HepG2 (cell line): Measurements from ENCODE around the gene FAM234A. TPM values are rescaled to one million over a fixed set of nuclear protein-coding genes. Genes with fewer than 3 reads are reported as not detected.
A peak's percentile ranks its signal among the peaks of the same experiment; 100 is the strongest.

ENCODE experiments used
- ATAC-seq: fragments of 200-7000 bp; cut with Tn5 transposase; 3 replicates; pipeline ENCODE4 v1.9.1; 2020; ENCODE audit warnings: mild to moderate bottlenecking, moderate library complexity
- BruUV-seq: library from RNA; stranded (reverse); fragments of 400-500 nt; replicated peaks from 2 replicates; lab custom pipeline; 2021; lab: Mats Ljungman, UMichigan
- CTCF ChIA-PET: fragments of 300-600 bp; formaldehyde crosslinking; extraction: SDS; loops from one replicate; lab custom pipeline; 2021; ENCODE audit warnings: low total read pairs, inconsistent platforms, low intra/inter-chr PET ratio; lab: Yijun Ruan, JAX
- POLR2A ChIA-PET: fragments of 350-600 bp; sonication (Branson Sonifier 250); formaldehyde crosslinking; loops from one replicate; lab custom pipeline; 2020; ENCODE audit warnings: antibody characterized with exemption, inconsistent platforms; lab: Yijun Ruan, JAX
- DNase-seq: peaks from one replicate; pipeline ENCODE4 v3.0.0-alpha.2; 2015; ENCODE audit warnings: low spot score
- FAIRE-seq: peaks from 3 replicates; lab custom pipeline; 2011; peaks lifted over from hg19 to GRCh38; lab: Jason Lieb, UNC
- H2AFZ ChIP-seq: one replicate; pipeline ENCODE4 v1.6.1; 2011; ENCODE audit warnings: low read length, inconsistent platforms
- H3K27ac ChIP-seq: fragments of 300-600 bp; 3 replicates; pipeline ENCODE4 v1.8.0; 2011; ENCODE audit warnings: mixed run types, mild to moderate bottlenecking, mixed read lengths, low read length, inconsistent platforms; ENCODE audit not compliant: insufficient read depth; ENCODE audit errors: extremely low read length
- H3K27me3 ChIP-seq, 2 experiments: fragments of 200-600 bp in 1 of 2; 2 replicates in 1 of 2; 3 replicates in 1 of 2; pipeline versions ENCODE4 v1.6.0 to v1.8.0; 2011; ENCODE audit warnings: low read length in 2 of 2, mild to moderate bottlenecking in 2 of 2, moderate library complexity in 2 of 2, inconsistent platforms in 1 of 2; ENCODE audit not compliant: insufficient read depth in 2 of 2, control insufficient read depth in 1 of 2
- H3K36me3 ChIP-seq, 2 experiments: fragments of 200-600 bp in 1 of 2; replicated peaks in 1 of 2; 2 replicates in 1 of 2; 3 replicates in 1 of 2; pipeline versions ENCODE4 v1.5.1 to v1.8.0; 2011; ENCODE audit warnings: low read length in 2 of 2, inconsistent platforms in 1 of 2; ENCODE audit not compliant: insufficient read depth in 2 of 2, control insufficient read depth in 1 of 2
- H3K4me1 ChIP-seq: 2 replicates; pipeline ENCODE4 v1.5.1; 2012; ENCODE audit warnings: low read length, inconsistent platforms; ENCODE audit not compliant: insufficient read depth
- H3K4me2 ChIP-seq: 2 replicates; pipeline ENCODE4 v1.6.0; 2011; ENCODE audit warnings: low read depth, low read length, inconsistent platforms
- H3K4me3 ChIP-seq, 3 experiments: fragments of 200-600 bp in 1 of 3; sonication (generic), shearing (Covaris generic) in 1 of 3; replicated peaks in 1 of 3; 2 replicates each; pipeline ENCODE4 v1.5.1; 2011 to 2016; ENCODE audit warnings: low read length in 3 of 3, inconsistent platforms in 2 of 3, low read depth in 2 of 3, mild to moderate bottlenecking in 2 of 3, control low read depth in 1 of 3, mixed read lengths in 1 of 3; ENCODE audit not compliant: insufficient read depth in 1 of 3
- H3K79me2 ChIP-seq: one replicate; pipeline ENCODE4 v1.6.1; 2011; ENCODE audit warnings: low read length, inconsistent platforms; ENCODE audit not compliant: insufficient read depth
- H3K9ac ChIP-seq: 2 replicates; pipeline ENCODE4 v1.6.0; 2011; ENCODE audit warnings: mild to moderate bottlenecking, low read depth, low read length, inconsistent platforms; ENCODE audit not compliant: insufficient read depth
- H3K9me3 ChIP-seq: 2 replicates; pipeline ENCODE4 v1.5.1; 2012; ENCODE audit warnings: mild to moderate bottlenecking, low read length
- H4K20me1 ChIP-seq: 2 replicates; pipeline ENCODE4 v1.6.0; 2011; ENCODE audit warnings: inconsistent platforms, mild to moderate bottlenecking, low read length, moderate library complexity; ENCODE audit not compliant: insufficient read depth
- CENPT ChIP-seq: sonication (generic); formaldehyde crosslinking; IDR thresholded peaks from 2 replicates; pipeline ENCODE4 v1.8.0; 2022; ENCODE audit warnings: low read depth, mild to moderate bottlenecking, moderate library complexity, missing genetic modification reagents
- CREM ChIP-seq, 2 experiments: sonication (generic) in 1 of 2; formaldehyde crosslinking in 1 of 2; IDR thresholded peaks; 2 replicates each; pipeline versions ENCODE4 v1.4.0 to v1.6.1; 2016 to 2020; ENCODE audit warnings: antibody characterized with exemption in 1 of 2, mild to moderate bottlenecking in 1 of 2, missing genetic modification reagents in 1 of 2
- FOXJ3 ChIP-seq: sonication (generic); formaldehyde crosslinking; IDR thresholded peaks from 2 replicates; pipeline ENCODE4 v1.4.0; 2020; ENCODE audit warnings: missing genetic modification reagents, mild to moderate bottlenecking, borderline replicate concordance
- HNF4G ChIP-seq, 2 experiments: sonication (generic) in 1 of 2; formaldehyde crosslinking in 1 of 2; IDR thresholded peaks; 2 replicates each; pipeline versions ENCODE4 v1.4.0 to v1.6.1; 2011 to 2020; ENCODE audit warnings: borderline replicate concordance in 2 of 2, low read depth in 2 of 2, mild to moderate bottlenecking in 2 of 2, low read length in 1 of 2, missing genetic modification reagents in 1 of 2, moderate library complexity in 1 of 2
- IKZF1 ChIP-seq: fragments of 450-650 bp; IDR thresholded peaks from 2 replicates; pipeline ENCODE4 v1.7.1; 2016
- MXD1 ChIP-seq: sonication (generic); formaldehyde crosslinking; IDR thresholded peaks from 2 replicates; pipeline ENCODE4 v1.4.0; 2020; ENCODE audit warnings: mild to moderate bottlenecking, missing genetic modification reagents
- RBAK ChIP-seq: sonication (generic); formaldehyde crosslinking; IDR thresholded peaks from 2 replicates; pipeline ENCODE4 v1.5.1; 2020; ENCODE audit warnings: mild to moderate bottlenecking, missing genetic modification reagents
- SALL2 ChIP-seq: sonication (generic); formaldehyde crosslinking; IDR thresholded peaks from 2 replicates; pipeline ENCODE4 v1.8.1; 2023; ENCODE audit warnings: mild to moderate bottlenecking, missing genetic modification reagents, inconsistent platforms
- SCMH1 ChIP-seq: sonication (generic); formaldehyde crosslinking; IDR thresholded peaks from 2 replicates; pipeline ENCODE4 v1.9.0; 2021; ENCODE audit warnings: missing genetic modification reagents, mild to moderate bottlenecking, borderline replicate concordance
- SMARCC2 ChIP-seq: fragments of 450-650 bp; IDR thresholded peaks from 2 replicates; pipeline ENCODE4 v1.6.1; 2017; ENCODE audit warnings: antibody characterized with exemption, mild to moderate bottlenecking
- SUZ12 ChIP-seq: fragments of 150-350 bp; IDR thresholded peaks from 2 replicates; pipeline ENCODE4 v1.6.1; 2014; ENCODE audit warnings: low read depth, low read length
- ZBTB8A ChIP-seq: sonication (generic); formaldehyde crosslinking; IDR thresholded peaks from 2 replicates; pipeline ENCODE4 v1.4.0; 2020; ENCODE audit warnings: mild to moderate bottlenecking, low read depth, missing genetic modification reagents, borderline replicate concordance
- ZFY ChIP-seq: sonication (generic); formaldehyde crosslinking; IDR thresholded peaks from 2 replicates; pipeline ENCODE4 v1.4.0; 2020; ENCODE audit warnings: missing genetic modification reagents
- ZMAT3 ChIP-seq: sonication (generic); formaldehyde crosslinking; conservative IDR thresholded peaks from 2 replicates; pipeline ENCODE4 v1.7.0; 2021; ENCODE audit warnings: missing genetic modification reagents
- ZNF543 ChIP-seq: sonication (generic); formaldehyde crosslinking; IDR thresholded peaks from 2 replicates; pipeline ENCODE4 v1.4.0; 2020; ENCODE audit warnings: mild to moderate bottlenecking, missing genetic modification reagents
- WGBS: methylation state at CpG from one replicate; pipeline ENCODE4 v1.1.6; 2017; ENCODE audit warnings: low lambda C conversion rate; 5-methylcytosine and 5-hydroxymethylcytosine counted together
- in situ Hi-C: cut with HindIII; loops from 2 replicates; pipeline ENCODE4 v1.10.0; 2017; ENCODE audit warnings: low pct_unique_long_range_greater_than_20kb; ENCODE audit not compliant: extremely low pct_ligation_motif_present
- intact Hi-C: fragments of 100-400 bp; cut with micrococcal nuclease; formaldehyde crosslinking; loops from one replicate; pipeline ENCODE4 v1.10.0; 2022; ENCODE audit not compliant: unreplicated experiment
- polyA plus RNA-seq, 8 experiments: library from polyadenylated mRNA; depleted of rRNA in 3 of 8; stranded (reverse) in 7 of 8; unstranded in 1 of 8; fragments of >200 nt; fragmentation: Illumina TruSeq in 4 of 8; extraction: Trizol in 4 of 8; gene quantifications; 2 replicates each; pipeline versions ENCODE4 v1.2.1 to v1.2.3, GENCODE V29; 2011 to 2016; ENCODE audit warnings: low read depth in 4 of 8, missing spikeins in 1 of 8, mixed read lengths in 1 of 8; ENCODE audit not compliant: insufficient read depth in 1 of 8
- total RNA-seq, 5 experiments: library from RNA; depleted of rRNA; stranded (reverse); fragments of >200 nt; fragmentation: Illumina TruSeq; extraction: Trizol; gene quantifications; 2 replicates each; pipeline ENCODE4 v1.2.3, GENCODE V29; 2016; ENCODE audit warnings: low read depth in 1 of 5
- TF ChIP-seq, protein P1 (sequence below): sonication (generic); formaldehyde crosslinking; IDR thresholded peaks from 2 replicates; pipeline ENCODE4 v1.5.0; 2020; ENCODE audit warnings: missing genetic modification reagents
- TF ChIP-seq, protein P2 (sequence below): sonication (generic); formaldehyde crosslinking; IDR thresholded peaks from 2 replicates; pipeline ENCODE4 v1.5.0; 2020; ENCODE audit warnings: missing genetic modification reagents
- TF ChIP-seq, protein P3 (sequence below): IDR thresholded peaks from 2 replicates; pipeline ENCODE4 v1.6.1; 2016; ENCODE audit warnings: missing compliant biosample characterization, missing genetic modification reagents, borderline replicate concordance

FAM234A gene
- total and polyA plus RNA-seq, 2 of the 13 experiments (the other 11 are each of a cell fraction or from before 2014, with no cell fraction given): 29.2 to 34.4 TPM

GRCh38 chr16:280991-281659 lies 46.5 kb downstream of the FAM234A start (continued):
- TF ChIP-seq, protein P1, sequence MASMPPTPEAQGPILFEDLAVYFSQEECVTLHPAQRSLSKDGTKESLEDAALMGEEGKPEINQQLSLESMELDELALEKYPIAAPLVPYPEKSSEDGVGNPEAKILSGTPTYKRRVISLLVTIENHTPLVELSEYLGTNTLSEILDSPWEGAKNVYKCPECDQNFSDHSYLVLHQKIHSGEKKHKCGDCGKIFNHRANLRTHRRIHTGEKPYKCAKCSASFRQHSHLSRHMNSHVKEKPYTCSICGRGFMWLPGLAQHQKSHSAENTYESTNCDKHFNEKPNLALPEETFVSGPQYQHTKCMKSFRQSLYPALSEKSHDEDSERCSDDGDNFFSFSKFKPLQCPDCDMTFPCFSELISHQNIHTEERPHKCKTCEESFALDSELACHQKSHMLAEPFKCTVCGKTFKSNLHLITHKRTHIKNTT (CRISPR knock-in tag): no peak
- no peak for TF ChIP-seq SMARCC2
- no peak for TF ChIP-seq SALL2 (CRISPR knock-in tag)
- no peak for TF ChIP-seq ZBTB8A (CRISPR knock-in tag)
- TF ChIP-seq, all 625 proteins: peak for 0

GRCh38 chr16:281660-282255 lies 47.1 kb downstream of the FAM234A start:
- intact Hi-C loops: no loop called here
- peak overlapping the region in 1 of 3 experiments; percentile 65; a peak in 1 of 6 replicates for H3K4me3 ChIP-seq
- H3K27ac ChIP-seq: no peak overlapping the region
- in situ Hi-C loops: no loop called here
- 0% methylated on average over 4 of the region's 25 CpGs for WGBS
- H3K4me2 ChIP-seq: peak overlapping the region; percentile 36
- no peak for FAIRE-seq
- ATAC-seq: peak; percentile 19
- no peak overlapping the region for H2AFZ ChIP-seq
- H3K36me3 ChIP-seq: peaks cover 0 to 5% of the 10 kb centered on the region in 2 experiments; a peak in 2 of 5 replicates
- DNase-seq: no peak
- H3K79me2 ChIP-seq: no peaks in the 10 kb centered on the region
- H3K4me1 ChIP-seq: peaks cover 6% of the 10 kb centered on the region; the same call in 1 of the 2 replicates
- no TSS peak for BruUV-seq
- no peaks in the 10 kb centered on the region for H3K9me3 ChIP-seq
- CTCF ChIA-PET: no interaction called here
- no peaks in the 10 kb centered on the region for H4K20me1 ChIP-seq
- POLR2A ChIA-PET: no interaction called here
- no peak overlapping the region for H3K9ac ChIP-seq
- peaks cover 7 to 42% of the 10 kb centered on the region in 2 experiments; a peak in 4 of 5 replicates for H3K27me3 ChIP-seq
- TF ChIP-seq ZNF543 (CRISPR knock-in tag): no peak
- TF ChIP-seq FOXJ3 (CRISPR knock-in tag): no peak
- TF ChIP-seq, protein P2, sequence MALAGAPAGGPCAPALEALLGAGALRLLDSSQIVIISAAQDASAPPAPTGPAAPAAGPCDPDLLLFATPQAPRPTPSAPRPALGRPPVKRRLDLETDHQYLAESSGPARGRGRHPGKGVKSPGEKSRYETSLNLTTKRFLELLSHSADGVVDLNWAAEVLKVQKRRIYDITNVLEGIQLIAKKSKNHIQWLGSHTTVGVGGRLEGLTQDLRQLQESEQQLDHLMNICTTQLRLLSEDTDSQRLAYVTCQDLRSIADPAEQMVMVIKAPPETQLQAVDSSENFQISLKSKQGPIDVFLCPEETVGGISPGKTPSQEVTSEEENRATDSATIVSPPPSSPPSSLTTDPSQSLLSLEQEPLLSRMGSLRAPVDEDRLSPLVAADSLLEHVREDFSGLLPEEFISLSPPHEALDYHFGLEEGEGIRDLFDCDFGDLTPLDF (CRISPR knock-in tag): no peak
- TF ChIP-seq CENPT (CRISPR knock-in tag): no peak
- TF ChIP-seq RBAK (CRISPR knock-in tag): no peak
- TF ChIP-seq SCMH1 (CRISPR knock-in tag): no peak
- no peak for TF ChIP-seq IKZF1
- no peak for TF ChIP-seq ZFY (CRISPR knock-in tag)
- TF ChIP-seq SUZ12: no peak
- no peak for TF ChIP-seq CREM (IDR thresholded peaks at IDR 0.05)
- TF ChIP-seq CREM (CRISPR knock-in tag; IDR thresholded peaks at IDR 0.05): no peak
- TF ChIP-seq, protein P3, sequence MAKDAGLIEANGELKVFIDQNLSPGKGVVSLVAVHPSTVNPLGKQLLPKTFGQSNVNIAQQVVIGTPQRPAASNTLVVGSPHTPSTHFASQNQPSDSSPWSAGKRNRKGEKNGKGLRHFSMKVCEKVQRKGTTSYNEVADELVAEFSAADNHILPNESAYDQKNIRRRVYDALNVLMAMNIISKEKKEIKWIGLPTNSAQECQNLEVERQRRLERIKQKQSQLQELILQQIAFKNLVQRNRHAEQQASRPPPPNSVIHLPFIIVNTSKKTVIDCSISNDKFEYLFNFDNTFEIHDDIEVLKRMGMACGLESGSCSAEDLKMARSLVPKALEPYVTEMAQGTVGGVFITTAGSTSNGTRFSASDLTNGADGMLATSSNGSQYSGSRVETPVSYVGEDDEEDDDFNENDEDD (CRISPR knock-in tag): no peak
- no peak for TF ChIP-seq ZMAT3 (CRISPR knock-in tag)
- no peak for TF ChIP-seq MXD1 (CRISPR knock-in tag)
- TF ChIP-seq HNF4G (IDR thresholded peaks at IDR 0.05; ENCODE audit: borderline replicate concordance, low read depth, low read length): no peak
- no peak for TF ChIP-seq HNF4G (CRISPR knock-in tag; IDR thresholded peaks at IDR 0.05; ENCODE audit: borderline replicate concordance, low read depth)
